GM20431 (cell line): Measurements from ENCODE around the gene RNF115.

Experiments
- in situ Hi-C: fragments of 300-500 bp; cut with MseI, MboI; formaldehyde crosslinking; loops from one replicate; pipeline ENCODE4 v1.15.0; 2020; ENCODE audit warnings: low sequenced_read_pairs; ENCODE audit not compliant: unreplicated experiment

Gene RNF115

DNA sequence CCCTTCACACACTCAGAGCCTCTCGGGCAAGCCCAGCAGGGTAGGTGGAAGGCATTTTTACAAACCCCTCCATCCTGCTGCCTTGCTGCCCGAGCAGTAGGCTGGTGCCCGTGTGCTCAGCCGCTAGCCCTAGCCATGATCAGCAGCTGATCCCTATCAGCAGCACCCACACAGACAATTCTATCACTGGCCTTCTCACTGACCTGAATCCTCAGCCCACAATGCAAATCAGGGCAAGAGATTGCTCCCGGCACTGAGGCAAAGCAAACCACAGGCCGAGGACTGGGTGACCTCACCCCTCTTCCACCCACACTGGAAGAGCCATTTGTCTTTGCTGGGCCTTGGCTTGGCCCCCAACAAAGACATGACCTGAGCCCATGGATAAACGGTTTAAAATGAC is 115.8 kb downstream of the RNF115 start:
- in situ Hi-C loops = loop anchor here (25.0 kb wide), 1 partner anchor 96 kb away; the partner anchor contains the start of gene GPR89A

DNA sequence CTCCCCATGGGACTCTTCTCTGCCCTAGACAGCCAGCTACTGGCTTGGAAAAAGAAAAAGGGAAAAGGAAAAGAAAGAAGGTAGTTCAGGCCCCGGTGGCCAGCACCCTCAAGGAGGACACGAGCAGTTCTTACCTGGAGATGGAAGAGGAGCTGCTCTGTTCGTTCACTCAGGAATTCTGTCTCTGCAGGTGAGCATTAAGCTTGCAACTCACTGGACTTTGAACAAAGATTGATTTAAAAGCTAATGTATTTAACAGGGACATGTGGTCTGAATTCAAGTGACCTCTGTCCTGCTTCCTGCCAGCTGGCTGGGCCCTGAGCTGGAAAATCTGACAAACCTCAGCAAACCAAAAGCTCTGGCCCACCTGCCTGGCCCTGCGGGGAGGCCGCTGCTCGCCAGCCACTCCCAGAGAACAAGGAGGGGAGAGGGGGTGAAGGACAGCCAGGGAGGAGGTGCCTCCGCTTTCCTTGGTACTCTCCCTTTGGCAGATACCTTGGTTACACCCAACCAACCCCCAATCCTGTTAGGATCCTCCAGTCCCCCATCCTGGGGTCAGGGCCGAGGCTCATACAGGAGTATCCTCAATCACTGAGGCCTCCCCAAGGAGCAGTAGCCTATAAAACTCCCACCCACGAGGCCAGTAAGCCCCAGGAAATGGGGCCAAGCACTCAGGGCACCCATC is 116.6 kb downstream of the RNF115 start, which contains the start of gene PDZK1:
Gene PDZK1, minus strand, starts transcription at position 186 of the 685 bp plus-strand sequence. CDS start 19,347 bp downstream, outside the sequence.
- in situ Hi-C loops = loop anchor here (25.0 kb wide), 1 partner anchor 95 kb away; the partner anchor contains the start of gene GPR89A

- in situ Hi-C loops = loop anchor here (25.0 kb wide), 1 partner anchor 94 kb away; the partner anchor contains the start of gene GPR89A
Measured at GRCh38 chr1:145706086-145706664, 117.7 kb downstream of the RNF115 start.

- in situ Hi-C loops = loop anchor here (25.0 kb wide), 1 partner anchor 93 kb away; the partner anchor contains the start of gene GPR89A
Measured at GRCh38 chr1:145705622-145706021, 118.3 kb downstream of the RNF115 start.

DNA sequence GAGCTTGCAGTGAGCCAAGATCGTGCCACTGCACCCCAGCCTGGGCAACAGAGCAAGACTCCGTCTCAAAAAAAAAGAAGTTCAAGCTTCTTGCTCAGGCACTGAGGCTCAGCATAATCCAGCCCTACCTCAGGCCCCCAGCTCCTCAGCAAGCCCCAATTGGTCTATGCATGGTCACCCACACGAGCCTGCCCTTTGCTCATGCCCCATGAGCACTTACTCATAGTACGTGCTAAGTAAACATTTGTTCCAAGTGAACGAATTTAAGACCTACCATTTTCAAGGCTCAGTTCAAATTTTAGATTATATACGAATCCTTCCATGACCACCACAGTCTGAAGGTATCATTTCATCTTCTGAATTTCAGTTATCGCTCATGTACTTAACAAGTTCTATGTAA is 121.1 kb downstream of the RNF115 start:
- in situ Hi-C loops = loop anchor here (25.0 kb wide), 1 partner anchor 91 kb away; the partner anchor contains the start of gene GPR89A

GRCh38 chr1:145702052-145702451 is 121.8 kb downstream of the RNF115 start:
- in situ Hi-C loops = loop anchor here (25.0 kb wide), 1 partner anchor 90 kb away; the partner anchor contains the start of gene GPR89A

DNA sequence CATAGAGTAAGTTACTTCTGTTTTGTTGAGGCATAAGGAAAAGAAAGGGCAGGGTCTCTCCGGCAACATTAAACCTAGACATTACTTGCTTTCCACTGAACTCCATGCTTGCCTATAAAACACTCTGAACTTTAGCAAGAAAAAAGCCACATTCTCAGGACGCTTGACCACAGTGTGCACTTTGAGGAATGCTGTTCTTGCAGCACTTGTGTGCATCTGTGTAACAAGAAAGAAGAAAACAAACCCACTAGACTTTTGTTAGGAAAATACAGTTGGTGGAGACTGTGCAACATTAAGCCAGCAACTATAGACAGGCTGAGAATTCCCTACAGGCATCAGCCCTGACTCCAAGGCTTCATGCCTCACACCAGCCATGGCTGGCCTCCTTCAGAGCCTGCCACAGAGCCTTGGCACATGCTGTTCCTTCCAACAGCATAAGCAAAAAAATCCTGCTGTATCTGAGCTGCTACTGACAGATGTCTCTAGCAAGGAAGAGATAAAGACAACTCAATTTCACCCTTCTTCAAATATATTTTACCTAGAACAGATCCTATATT is 122.5 kb downstream of the RNF115 start:
- in situ Hi-C loops = loop anchor here (25.0 kb wide), 1 partner anchor 89 kb away; the partner anchor contains the start of gene GPR89A

GRCh38 chr1:145696630-145696960 is 127.3 kb downstream of the RNF115 start:
- in situ Hi-C loops = no loop called here

DNA sequence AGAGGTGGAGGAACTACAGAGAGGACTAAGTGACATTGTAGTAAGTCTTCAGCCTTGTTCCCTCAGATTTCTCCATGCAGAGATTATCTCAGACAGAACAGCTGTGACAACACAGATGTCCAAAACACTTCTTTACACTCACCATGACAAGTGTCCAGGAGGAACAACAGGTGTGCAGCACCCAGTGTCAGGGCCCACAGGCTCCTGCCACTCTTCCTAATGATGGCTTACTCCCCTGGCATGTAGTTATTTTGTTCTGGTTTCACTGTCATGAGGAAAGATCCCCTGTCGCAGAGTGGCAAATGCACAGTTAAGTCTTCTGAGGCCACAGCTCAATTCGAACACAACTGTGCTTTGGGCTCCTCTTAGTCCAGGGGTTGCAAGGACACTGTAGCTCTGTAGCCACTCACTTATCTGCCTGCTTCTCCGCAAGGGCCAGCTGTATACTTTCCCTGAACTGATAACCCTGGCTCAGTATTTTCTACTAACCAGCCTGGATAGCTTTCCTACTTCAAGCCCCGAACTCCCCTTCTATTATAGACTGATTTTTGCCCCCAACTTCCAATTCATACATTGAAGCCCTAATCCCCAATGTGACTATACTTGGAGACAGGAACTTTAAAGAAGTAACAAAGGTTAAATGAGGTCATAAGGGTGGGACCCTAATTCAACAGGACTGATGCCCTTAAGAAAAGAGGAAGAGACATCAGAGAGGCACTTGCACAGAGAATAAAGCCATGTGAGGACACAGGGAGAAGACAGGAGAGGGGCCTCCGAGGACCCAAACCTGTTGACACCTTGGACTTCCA is 127.9 kb downstream of the RNF115 start:
- in situ Hi-C loops = no loop called here

DNA sequence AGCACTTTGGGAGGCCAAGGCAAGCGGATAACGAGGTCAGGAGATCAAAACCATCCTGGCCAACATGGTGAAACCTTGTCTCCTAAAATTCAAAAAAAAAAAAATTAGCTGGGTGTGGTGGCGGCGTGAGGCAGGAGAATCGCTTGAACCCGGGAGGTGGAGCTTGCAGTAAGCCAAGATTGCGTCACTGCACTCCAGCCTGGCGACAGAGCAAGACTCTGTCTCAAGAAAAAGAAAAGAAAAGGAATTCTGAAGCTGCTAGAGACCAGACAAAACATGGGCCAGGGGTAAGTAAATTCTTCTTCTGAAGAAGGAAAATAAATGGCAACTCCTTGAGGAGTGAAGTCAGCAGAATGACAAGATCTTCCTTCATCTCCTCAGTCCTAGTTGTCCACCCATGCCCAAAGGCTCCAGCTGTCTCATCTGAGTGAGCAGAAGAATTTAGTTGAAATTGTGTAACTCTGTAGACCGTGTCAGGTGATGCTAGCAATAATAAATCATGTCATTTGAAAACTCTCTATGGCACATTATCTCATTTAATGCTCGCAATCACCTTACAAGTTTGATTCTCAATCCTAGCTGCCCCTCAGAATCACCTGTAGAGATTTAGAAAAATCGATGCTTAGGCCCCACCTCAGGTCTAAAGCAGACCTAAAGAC is 131.0 kb downstream of the RNF115 start:
- in situ Hi-C loops = no loop called here

GRCh38 chr1:145690587-145691558 is 133.0 kb downstream of the RNF115 start:
- in situ Hi-C loops = no loop called here

DNA sequence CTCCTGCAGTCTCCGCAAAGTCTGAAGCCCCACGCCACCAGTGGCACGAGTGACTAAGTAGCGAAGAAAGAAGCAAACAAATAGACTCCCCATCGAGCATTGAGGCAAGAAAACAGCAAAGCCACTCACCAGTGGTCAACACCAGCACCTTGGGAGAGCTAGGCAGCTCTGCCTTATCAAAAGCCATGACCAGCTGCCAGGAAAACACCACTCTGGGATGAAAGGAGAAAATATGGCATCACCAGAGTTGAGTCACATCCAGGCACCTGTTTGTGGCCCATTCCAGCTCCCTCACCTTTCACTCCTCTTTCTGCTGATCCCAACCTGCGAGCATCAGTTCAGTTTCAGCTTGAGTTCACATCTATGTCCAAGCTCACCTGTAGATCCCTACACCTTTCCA is 134.0 kb downstream of the RNF115 start:
- in situ Hi-C loops = no loop called here

GRCh38 chr1:145688924-145689323 is 135.0 kb downstream of the RNF115 start:
- in situ Hi-C loops = no loop called here
